BLaER1 treated with 17β-estradiol and CSF1 and Interleukin-3, amounts not matched to agents 10 nM and 100 nM (cell line): ENCODE data around the gene NDUFA6.

Source experiments
- H3K27ac ChIP-seq, 11 experiments: shearing (Covaris generic); formaldehyde crosslinking; 2 replicates each; pipeline ENCODE4 v1.8.1; 2022
- H3K27me3 ChIP-seq, 11 experiments: shearing (Covaris generic); formaldehyde crosslinking; 2 replicates each; pipeline ENCODE4 v1.8.1; 2022
- H3K36me3 ChIP-seq, 11 experiments: shearing (Covaris generic); formaldehyde crosslinking; 2 replicates each; pipeline ENCODE4 v1.8.1; 2022
- H3K4me1 ChIP-seq, 10 experiments: shearing (Covaris generic); formaldehyde crosslinking; 2 replicates each; pipeline ENCODE4 v1.8.1; 2022
- H3K4me2 ChIP-seq, 11 experiments: shearing (Covaris generic); formaldehyde crosslinking; 2 replicates each; pipeline ENCODE4 v1.8.1; 2022
- H3K4me3 ChIP-seq, 10 experiments: shearing (Covaris generic); formaldehyde crosslinking; 2 replicates each; pipeline ENCODE4 v1.8.1; 2022
- H3K9ac ChIP-seq, 11 experiments: shearing (Covaris generic); formaldehyde crosslinking; 2 replicates each; pipeline ENCODE4 v1.8.1; 2022
- H3K9me3 ChIP-seq, 11 experiments: shearing (Covaris generic); formaldehyde crosslinking; replicated peaks in 1 of 11; 2 replicates each; pipeline ENCODE4 v1.8.1; 2022
- H4K20me1 ChIP-seq, 11 experiments: shearing (Covaris generic); formaldehyde crosslinking; 2 replicates each; pipeline ENCODE4 v1.8.1; 2022
- Cebpa-rat ChIP-seq, 11 experiments: shearing (Covaris generic); IDR thresholded peaks; 2 replicates each; pipeline ENCODE4 v1.8.1; 2022

The NDUFA6 gene

GRCh38 chr22:42070517-42071422, 19.8 kb downstream of the NDUFA6 start, which contains the start of gene NAGA:
NAGA (minus strand) TSS chr22:42070812; CDS start chr22:42070297, 515 bp downstream.
- Histone ChIP-seq H3K9ac (peak within 1 kb of the TSS; percentile 72 to 85 (median 82)), H4K20me1 (peaks cover 0 to 26% (median 0%) of the 10 kb centered on the region in 11 experiments; a peak in 6 of 22 replicates), H3K27me3 (peaks cover 0 to 20% (median 11%) of the 10 kb centered on the region in 11 experiments; a peak in 10 of 22 replicates), H3K4me2 (peak within 1 kb of the TSS; percentile 85 to 96 (median 92)), H3K36me3 (peaks cover 16 to 38% (median 30%) of the 10 kb centered on the region in 11 experiments), H3K9me3 (peaks cover 0 to 10% (median 0%) of the 10 kb centered on the region in 11 experiments; a peak in 6 of 22 replicates), H3K4me1 (peaks cover 46 to 69% (median 58%) of the 10 kb centered on the region in 10 experiments), H3K4me3 (peak within 1 kb of the TSS; percentile 60 to 75 (median 69)), H3K27ac (peak within 1 kb of the TSS; percentile 69 to 85 (median 79))
- TF ChIP-seq Cebpa-rat (IDR thresholded peaks at IDR 0.05), result no peak

GRCh38 chr22:42069801-42070516, 20.6 kb downstream of the NDUFA6 start:
- peaks cover 0 to 34% (median 0%) of the 10 kb centered on the region in 11 experiments; a peak in 6 of 22 replicates for H4K20me1 ChIP-seq
- H3K4me2 ChIP-seq, result peak overlapping the region; percentile 85 to 96 (median 92)
- peaks cover 0 to 2% (median 0%) of the 10 kb centered on the region in 11 experiments; a peak in 2 of 22 replicates for H3K9me3 ChIP-seq
- peaks cover 44 to 61% (median 53%) of the 10 kb centered on the region in 10 experiments for H3K4me1 ChIP-seq
- peak overlapping the region; percentile 60 to 75 (median 69) for H3K4me3 ChIP-seq
- peaks cover 24 to 41% (median 38%) of the 10 kb centered on the region in 11 experiments for H3K36me3 ChIP-seq
- TF ChIP-seq Cebpa-rat (IDR thresholded peaks at IDR 0.05), result no peak
- peaks cover 0 to 20% (median 11%) of the 10 kb centered on the region in 11 experiments; a peak in 10 of 22 replicates for H3K27me3 ChIP-seq
- peak overlapping the region; percentile 72 to 85 (median 82) for H3K9ac ChIP-seq
- peak overlapping the region; percentile 69 to 85 (median 79) for H3K27ac ChIP-seq

GRCh38 chr22:42068291-42068690, 22.3 kb downstream of the NDUFA6 start:
- no peaks in the 10 kb centered on the region for H3K9me3 ChIP-seq
- peaks cover 0 to 34% (median 0%) of the 10 kb centered on the region in 11 experiments; a peak in 6 of 22 replicates for H4K20me1 ChIP-seq
- no peak overlapping the region for H3K27ac ChIP-seq
- peaks cover 0 to 3% (median 0%) of the 10 kb centered on the region in 11 experiments; a peak in 3 of 22 replicates for H3K27me3 ChIP-seq
- TF ChIP-seq Cebpa-rat (IDR thresholded peaks at IDR 0.05), result no peak
- no peak overlapping the region for H3K4me3 ChIP-seq
- peak overlapping the region in 6 of 11 experiments; percentile 86 to 96 (median 92); a peak in 9 of 22 replicates for H3K4me2 ChIP-seq
- H3K4me1 ChIP-seq, result peaks cover 27 to 48% (median 36%) of the 10 kb centered on the region in 10 experiments
- H3K36me3 ChIP-seq, result peaks cover 31 to 55% (median 45%) of the 10 kb centered on the region in 11 experiments
- 0 out of 22 replicates have a peak overlapping the region, but pooled peaks of 1 of the 11 experiments have one; percentile 82 for H3K9ac ChIP-seq

- Histone ChIP-seq H3K36me3 (peaks cover 36 to 60% (median 50%) of the 10 kb centered on the region in 11 experiments), H3K27ac (no peak overlapping the region), H3K4me2 (peak overlapping the region in 2 of 11 experiments; percentile 86 to 92; a peak in 3 of 22 replicates), H3K27me3 (no peaks in the 10 kb centered on the region), H4K20me1 (peaks cover 0 to 38% (median 0%) of the 10 kb centered on the region in 11 experiments; a peak in 6 of 22 replicates), H3K9me3 (no peaks in the 10 kb centered on the region), H3K9ac (no peak overlapping the region), H3K4me3 (no peak overlapping the region), H3K4me1 (peaks cover 24 to 45% (median 33%) of the 10 kb centered on the region in 10 experiments)
- no peak for TF ChIP-seq Cebpa-rat (IDR thresholded peaks at IDR 0.05)
These were observed 22.8 kb downstream of the NDUFA6 start for GRCh38 chr22:42067671-42068251.

GRCh38 chr22:42066937-42067336, 23.6 kb downstream of the NDUFA6 start:
- Histone ChIP-seq H3K9ac (no peak overlapping the region), H3K4me2 (no peak overlapping the region), H3K27ac (no peak overlapping the region), H3K4me1 (peaks cover 24 to 36% (median 30%) of the 10 kb centered on the region in 10 experiments), H3K27me3 (no peaks in the 10 kb centered on the region), H3K4me3 (no peak overlapping the region), H3K9me3 (no peaks in the 10 kb centered on the region), H4K20me1 (peaks cover 0 to 45% (median 0%) of the 10 kb centered on the region in 11 experiments; a peak in 6 of 22 replicates), H3K36me3 (peaks cover 44 to 69% (median 58%) of the 10 kb centered on the region in 11 experiments)
- no peak for TF ChIP-seq Cebpa-rat (IDR thresholded peaks at IDR 0.05)

- H3K36me3 ChIP-seq, result peaks cover 51 to 76% (median 65%) of the 10 kb centered on the region in 11 experiments
- no peaks in the 10 kb centered on the region for H3K27me3 ChIP-seq
- H4K20me1 ChIP-seq, result peaks cover 0 to 45% (median 0%) of the 10 kb centered on the region in 11 experiments; a peak in 6 of 22 replicates
- TF ChIP-seq Cebpa-rat (IDR thresholded peaks at IDR 0.05), result no peak
- H3K9me3 ChIP-seq, result peaks cover 0 to under 1% (median 0%) of the 10 kb centered on the region in 11 experiments; a peak in 1 of 22 replicates
- H3K9ac ChIP-seq, result 0 out of 22 replicates have a peak overlapping the region, but pooled peaks of 1 of the 11 experiments have one; percentile 10
- H3K4me1 ChIP-seq, result peaks cover 17 to 29% (median 23%) of the 10 kb centered on the region in 10 experiments
- no peak overlapping the region for H3K27ac ChIP-seq
- H3K4me2 ChIP-seq, result no peak overlapping the region
- no peak overlapping the region for H3K4me3 ChIP-seq
These were observed 24.3 kb downstream of the NDUFA6 start for GRCh38 chr22:42066126-42066761.

GRCh38 chr22:42065438-42066125, 25.0 kb downstream of the NDUFA6 start:
- Histone ChIP-seq H4K20me1 (peaks cover 0 to 45% (median 0%) of the 10 kb centered on the region in 11 experiments; a peak in 6 of 22 replicates), H3K27me3 (no peaks in the 10 kb centered on the region), H3K36me3 (peaks cover 58 to 82% (median 72%) of the 10 kb centered on the region in 11 experiments), H3K9me3 (peaks cover 0 to 7% (median 0%) of the 10 kb centered on the region in 11 experiments; a peak in 8 of 22 replicates), H3K4me2 (no peak overlapping the region), H3K9ac (no peak overlapping the region), H3K4me1 (peaks cover 12 to 27% (median 19%) of the 10 kb centered on the region in 10 experiments), H3K4me3 (no peak overlapping the region), H3K27ac (no peak overlapping the region)
- TF ChIP-seq Cebpa-rat (IDR thresholded peaks at IDR 0.05), result no peak
